Subcutaneous adipose tissue (tissue), 4 donors: Measurements from ENCODE around the gene DCAF11. TPM values are rescaled to one million over a fixed set of nuclear protein-coding genes. Genes with fewer than 3 reads are reported as not detected.

Experiments used
- total RNA-seq, 4 donors: library from RNA; depleted of rRNA; stranded (reverse); fragments of >200 nt; gene quantifications; one replicate each; pipeline ENCODE4 v1.1.0, GENCODE V29; 2016
- TF ChIP-seq, protein P1 (sequence below): fragments of 450-650 bp; IDR thresholded peaks from one replicate; pipeline ENCODE4 v1.5.1; 2016; ENCODE audit warnings: low read depth, mild to moderate bottlenecking, control low read depth, antibody characterized with exemption, moderate library complexity

The DCAF11 gene
- total RNA-seq, 4 donors from 2014 or later, result 39.6 to 83.5 (median 53.2) TPM

GRCh38 chr14:24110523-24110922 is 4.1 kb upstream of the DCAF11 start:
- TF ChIP-seq, protein P1, sequence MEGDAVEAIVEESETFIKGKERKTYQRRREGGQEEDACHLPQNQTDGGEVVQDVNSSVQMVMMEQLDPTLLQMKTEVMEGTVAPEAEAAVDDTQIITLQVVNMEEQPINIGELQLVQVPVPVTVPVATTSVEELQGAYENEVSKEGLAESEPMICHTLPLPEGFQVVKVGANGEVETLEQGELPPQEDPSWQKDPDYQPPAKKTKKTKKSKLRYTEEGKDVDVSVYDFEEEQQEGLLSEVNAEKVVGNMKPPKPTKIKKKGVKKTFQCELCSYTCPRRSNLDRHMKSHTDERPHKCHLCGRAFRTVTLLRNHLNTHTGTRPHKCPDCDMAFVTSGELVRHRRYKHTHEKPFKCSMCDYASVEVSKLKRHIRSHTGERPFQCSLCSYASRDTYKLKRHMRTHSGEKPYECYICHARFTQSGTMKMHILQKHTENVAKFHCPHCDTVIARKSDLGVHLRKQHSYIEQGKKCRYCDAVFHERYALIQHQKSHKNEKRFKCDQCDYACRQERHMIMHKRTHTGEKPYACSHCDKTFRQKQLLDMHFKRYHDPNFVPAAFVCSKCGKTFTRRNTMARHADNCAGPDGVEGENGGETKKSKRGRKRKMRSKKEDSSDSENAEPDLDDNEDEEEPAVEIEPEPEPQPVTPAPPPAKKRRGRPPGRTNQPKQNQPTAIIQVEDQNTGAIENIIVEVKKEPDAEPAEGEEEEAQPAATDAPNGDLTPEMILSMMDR, result no peak

DNA sequence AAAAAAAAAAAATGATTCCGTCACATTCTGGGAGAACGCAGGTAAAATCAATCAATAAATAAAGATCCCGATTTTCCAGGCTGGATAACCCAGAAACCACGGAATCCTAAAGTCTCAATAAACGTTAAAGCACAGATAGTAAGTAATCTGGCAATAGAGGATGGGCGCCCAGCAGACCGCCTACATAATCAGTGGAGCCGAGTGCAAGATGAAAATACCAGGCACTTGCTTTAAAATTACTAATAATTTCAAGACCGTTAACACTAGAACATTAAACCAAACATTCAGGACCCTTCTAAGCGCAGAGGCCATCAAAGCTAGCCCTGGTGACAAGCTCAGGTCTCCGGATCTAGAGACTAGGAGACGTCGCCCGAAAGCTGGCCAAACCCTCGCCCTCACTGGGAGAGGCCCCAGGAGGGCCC is 1.2 kb upstream of the DCAF11 start:
- TF ChIP-seq, protein P1, result no peak

- TF ChIP-seq, protein P1, result no peak
Observed at GRCh38 chr14:24113801-24114531, 611 bp upstream of the DCAF11 start.

- TF ChIP-seq, protein P1, result no peak
Observed at GRCh38 chr14:24115422-24116127, 998 bp downstream of the DCAF11 start.

DNA sequence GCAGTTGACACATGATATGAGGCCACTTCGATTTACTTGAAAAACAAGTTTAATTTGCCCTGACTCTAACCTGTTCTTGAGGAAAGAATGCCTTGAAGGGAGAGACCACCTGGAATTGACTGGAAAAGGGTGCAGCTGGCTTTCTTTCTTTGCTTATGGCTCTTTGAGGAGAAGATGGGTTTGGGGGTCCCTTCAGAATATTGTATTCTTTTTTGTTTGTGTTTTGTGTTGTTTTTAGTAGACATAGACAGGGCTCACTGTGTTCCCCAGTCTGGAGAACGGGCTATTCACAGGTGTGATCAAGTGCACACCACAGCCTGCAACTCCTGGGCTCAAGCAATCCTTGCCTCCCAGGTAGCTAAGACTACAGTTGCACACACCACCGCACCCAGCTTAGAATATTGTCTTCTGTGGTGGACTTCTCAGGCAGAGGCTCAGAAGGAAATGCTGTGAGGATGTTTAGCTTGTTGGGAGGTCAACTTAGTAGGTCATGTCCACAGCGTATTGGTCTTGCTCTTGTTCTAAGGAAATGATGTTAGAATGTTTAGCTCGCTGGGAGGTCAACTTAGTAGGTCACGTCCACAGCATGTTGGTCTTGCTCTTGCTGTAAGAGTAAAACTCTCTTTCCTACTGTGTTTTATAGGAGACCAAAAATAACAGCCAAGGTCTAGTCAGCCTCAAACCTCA is 1.7 kb downstream of the DCAF11 start:
- TF ChIP-seq, protein P1, result no peak

DNA sequence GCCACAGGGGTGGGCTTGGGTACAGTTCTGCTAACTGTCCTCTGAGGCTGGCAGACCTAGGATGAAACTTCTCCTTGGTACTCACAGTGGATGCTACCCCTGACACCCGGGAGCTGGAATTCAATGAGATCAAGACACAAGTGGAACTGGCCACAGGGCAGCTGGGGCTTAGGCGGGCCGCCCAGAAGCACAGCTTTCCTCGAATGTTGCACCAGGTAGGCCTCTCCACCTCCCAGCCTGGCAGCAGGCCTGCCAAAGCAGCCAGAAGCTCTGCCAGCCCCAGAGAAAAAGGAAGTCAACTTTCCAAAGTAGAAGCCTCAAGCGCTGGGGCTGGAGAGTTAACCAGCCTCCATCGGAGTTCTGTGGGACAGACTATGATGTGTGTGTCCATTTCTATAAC is 2.6 kb downstream of the DCAF11 start:
- TF ChIP-seq, protein P1, result no peak

- TF ChIP-seq, protein P1, result no peak
Observed at GRCh38 chr14:24119691-24120090, 5.1 kb downstream of the DCAF11 start.
